Muscle layer of duodenum (tissue), 2 donors: ENCODE data around the gene RNF25.
"Not testable (repeated sequence)": the region's sequence is repeated elsewhere in the genome, so short reads cannot be mapped to it uniquely, and the experiment has no call there.

Source experiments
- H3K27ac ChIP-seq: one replicate; pipeline ENCODE4 v1.7.0; 2013; ENCODE audit warnings: mild to moderate bottlenecking, low read length
- H3K27me3 ChIP-seq: one replicate; pipeline ENCODE4 v1.7.0; 2013; ENCODE audit warnings: low read depth, mild to moderate bottlenecking, control low read depth, low read length
- H3K36me3 ChIP-seq, 2 donors: one replicate each; pipeline ENCODE4 v1.7.0; 2013; ENCODE audit warnings: low read length in 2 of 2, control low read depth in 1 of 2, mild to moderate bottlenecking in 1 of 2; ENCODE audit not compliant: insufficient read depth in 2 of 2, control insufficient read depth in 1 of 2
- H3K4me1 ChIP-seq, 2 donors: one replicate each; pipeline ENCODE4 v1.7.0; 2013; ENCODE audit warnings: low read length in 2 of 2, mild to moderate bottlenecking in 2 of 2, control low read depth in 1 of 2, moderate library complexity in 1 of 2; ENCODE audit not compliant: insufficient read depth in 2 of 2, control insufficient read depth in 1 of 2
- H3K4me3 ChIP-seq, 2 donors: one replicate each; pipeline ENCODE4 v1.7.0; 2013; ENCODE audit warnings: low read length in 2 of 2, low read depth in 1 of 2, mild to moderate bottlenecking in 1 of 2
- H3K9me3 ChIP-seq, 2 donors: one replicate each; pipeline ENCODE4 v1.7.0; 2013; ENCODE audit warnings: low read length in 2 of 2, control low read depth in 1 of 2, mild to moderate bottlenecking in 1 of 2; ENCODE audit not compliant: control insufficient read depth in 1 of 2
- donor health status: healthy.

Gene RNF25

GRCh38 chr2:218710687-218711549 is 39.1 kb upstream of the RNF25 start, which contains the start of gene TTLL4:
Gene TTLL4, plus strand, starts transcription at chr2:218710835. Its CDS starts 26,842 bp downstream, at chr2:218737677.
- H3K36me3 ChIP-seq: peaks cover 0 to 6% of the 10 kb centered on the region in 2 donors
- H3K27me3 ChIP-seq: no peaks in the 10 kb centered on the region
- H3K9me3 ChIP-seq: no peaks in the 10 kb centered on the region
- peak within 1 kb of the TSS; percentile 83 to 84 for H3K4me3 ChIP-seq
- H3K27ac ChIP-seq: peak within 1 kb of the TSS; percentile 85
- peaks cover 0 to 8% of the 10 kb centered on the region in 2 donors for H3K4me1 ChIP-seq

- Histone ChIP-seq H3K4me1 (peaks cover 0 to 8% of the 10 kb centered on the region in 2 donors), H3K9me3 (no peaks in the 10 kb centered on the region), H3K27me3 (no peaks in the 10 kb centered on the region), H3K27ac (no peak overlapping the region), H3K36me3 (peaks cover 0 to 6% of the 10 kb centered on the region in 2 donors), H3K4me3 (peak overlapping the region; percentile 83 to 84)
Observed at GRCh38 chr2:218710334-218710686, 38.5 kb upstream of the RNF25 start.

DNA sequence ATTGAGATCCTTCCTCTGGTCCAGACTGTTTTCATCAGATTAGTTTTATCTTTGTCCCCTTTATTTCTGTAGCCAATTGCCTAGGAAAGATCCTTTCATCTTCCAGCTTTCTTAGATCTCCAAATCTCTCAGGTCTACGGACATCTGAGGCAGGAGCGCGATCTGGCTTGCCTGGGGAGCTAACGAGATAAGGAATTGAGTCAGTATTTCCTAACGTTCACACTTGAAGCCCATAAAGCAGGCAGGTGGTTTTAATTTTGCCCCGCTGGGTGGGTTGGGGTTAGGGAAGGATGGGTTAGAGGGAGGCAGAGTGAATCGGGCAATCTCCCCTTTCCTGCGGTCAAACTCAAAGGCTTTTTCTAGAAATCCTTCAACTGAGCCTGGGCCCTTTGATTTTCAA is 38.1 kb upstream of the RNF25 start:
- Histone ChIP-seq H3K36me3 (peaks cover 0 to 6% of the 10 kb centered on the region in 2 donors), H3K4me3 (peak overlapping the region in 1 of 2 donors; percentile 83)

DNA sequence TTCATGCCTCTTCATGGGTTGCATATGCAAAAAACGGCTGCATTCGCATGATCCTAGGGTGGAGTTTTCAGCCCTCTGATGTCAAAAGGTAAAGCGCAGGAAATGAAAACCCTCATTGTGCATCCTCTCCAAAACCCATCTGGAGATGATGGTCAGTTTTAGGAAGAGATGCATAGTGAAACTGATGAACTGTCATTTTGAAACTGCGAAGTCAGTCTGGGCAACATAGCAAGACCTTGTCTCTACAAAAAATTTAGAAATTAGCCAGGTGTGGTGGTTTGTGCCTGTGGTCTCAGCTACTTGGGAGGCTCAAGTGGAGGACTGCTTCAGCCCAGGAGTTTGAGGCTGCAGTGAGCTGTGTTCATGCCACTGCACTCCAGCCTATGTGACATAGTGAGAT is 36.3 kb upstream of the RNF25 start:
- Histone ChIP-seq H3K4me1 (peaks cover 0 to 8% of the 10 kb centered on the region in 2 donors), H3K4me3 (no peak overlapping the region), H3K27me3 (no peaks in the 10 kb centered on the region), H3K36me3 (peaks cover 0 to 6% of the 10 kb centered on the region in 2 donors), H3K9me3 (no peaks in the 10 kb centered on the region), H3K27ac (no peak overlapping the region)

More for the DNA sequence above, 38.1 kb upstream of the RNF25 start:
- no peak overlapping the region for H3K27ac ChIP-seq
- H3K27me3 ChIP-seq: no peaks in the 10 kb centered on the region
- peaks cover 0 to 8% of the 10 kb centered on the region in 2 donors for H3K4me1 ChIP-seq
- no peaks in the 10 kb centered on the region for H3K9me3 ChIP-seq

DNA sequence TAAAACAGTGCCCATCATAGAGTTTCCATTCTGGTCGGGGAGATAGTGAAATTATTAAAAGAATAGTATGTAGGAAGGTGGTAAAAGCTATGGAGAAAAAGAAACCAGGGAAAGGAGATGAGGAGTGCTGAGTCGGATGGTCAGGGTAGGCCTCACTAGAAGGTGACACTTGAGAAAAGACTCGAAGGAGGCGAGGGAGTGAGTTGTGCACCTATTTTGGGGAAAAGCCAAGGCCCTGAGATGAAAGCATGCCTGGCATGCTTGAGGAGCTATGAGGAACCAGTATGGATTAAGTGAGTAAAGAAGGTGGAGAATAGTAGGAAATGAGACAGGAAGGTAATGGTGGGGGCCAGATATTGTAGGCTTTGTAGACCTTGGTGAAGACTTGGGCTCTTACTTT is 31.5 kb upstream of the RNF25 start:
- H3K4me1 ChIP-seq: no peaks in the 10 kb centered on the region
- H3K27ac ChIP-seq: no peak overlapping the region
- peaks cover 0 to 20% of the 10 kb centered on the region in 2 donors for H3K36me3 ChIP-seq
- no peaks in the 10 kb centered on the region for H3K9me3 ChIP-seq
- H3K27me3 ChIP-seq: no peaks in the 10 kb centered on the region
- no peak overlapping the region for H3K4me3 ChIP-seq

DNA sequence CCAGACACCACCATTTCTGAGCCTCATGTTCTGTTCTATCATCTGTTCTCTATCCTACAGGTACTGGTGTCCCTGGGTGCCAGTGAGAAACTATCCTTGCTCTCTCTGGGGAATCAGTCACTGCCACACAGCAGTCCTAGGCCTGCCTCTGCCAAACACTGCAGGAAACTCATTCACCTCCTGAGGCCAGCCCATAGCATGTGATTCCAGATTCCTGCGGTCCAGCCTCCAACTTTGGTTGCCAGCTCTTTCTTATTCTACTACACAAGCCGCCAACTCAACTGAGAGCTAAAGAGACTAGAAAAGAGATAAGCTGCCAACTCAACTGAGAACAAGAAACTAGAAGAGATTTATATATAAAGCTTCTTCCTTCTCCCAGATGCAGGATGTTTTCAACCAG is 30.0 kb upstream of the RNF25 start:
- Histone ChIP-seq H3K4me3 (no peak overlapping the region), H3K27ac (no peak overlapping the region), H3K9me3 (no peaks in the 10 kb centered on the region), H3K4me1 (no peaks in the 10 kb centered on the region), H3K27me3 (no peaks in the 10 kb centered on the region), H3K36me3 (peaks cover 0 to 35% of the 10 kb centered on the region in 2 donors)

GRCh38 chr2:218698885-218699284 is 27.1 kb upstream of the RNF25 start:
- H3K36me3 ChIP-seq: peaks cover 7 to 46% of the 10 kb centered on the region in 2 donors
- H3K9me3 ChIP-seq: no peaks in the 10 kb centered on the region
- H3K27ac ChIP-seq: no peak overlapping the region
- H3K4me3 ChIP-seq: no peak overlapping the region
- H3K27me3 ChIP-seq: no peaks in the 10 kb centered on the region
- no peaks in the 10 kb centered on the region for H3K4me1 ChIP-seq

- Histone ChIP-seq H3K27me3 (no peaks in the 10 kb centered on the region), H3K27ac (no peak overlapping the region), H3K4me1 (no peaks in the 10 kb centered on the region), H3K4me3 (no peak overlapping the region), H3K9me3 (no peaks in the 10 kb centered on the region), H3K36me3 (peaks cover 27 to 67% of the 10 kb centered on the region in 2 donors)
Observed at GRCh38 chr2:218694405-218695145, 22.8 kb upstream of the RNF25 start.

- no peaks in the 10 kb centered on the region for H3K9me3 ChIP-seq
- H3K27ac ChIP-seq: no peak overlapping the region
- peaks cover 27 to 42% of the 10 kb centered on the region in 2 donors for H3K36me3 ChIP-seq
- no peaks in the 10 kb centered on the region for H3K4me1 ChIP-seq
- H3K27me3 ChIP-seq: no peaks in the 10 kb centered on the region
- H3K4me3 ChIP-seq: no peak overlapping the region
Observed at GRCh38 chr2:218691234-218691633, 19.4 kb upstream of the RNF25 start.

DNA sequence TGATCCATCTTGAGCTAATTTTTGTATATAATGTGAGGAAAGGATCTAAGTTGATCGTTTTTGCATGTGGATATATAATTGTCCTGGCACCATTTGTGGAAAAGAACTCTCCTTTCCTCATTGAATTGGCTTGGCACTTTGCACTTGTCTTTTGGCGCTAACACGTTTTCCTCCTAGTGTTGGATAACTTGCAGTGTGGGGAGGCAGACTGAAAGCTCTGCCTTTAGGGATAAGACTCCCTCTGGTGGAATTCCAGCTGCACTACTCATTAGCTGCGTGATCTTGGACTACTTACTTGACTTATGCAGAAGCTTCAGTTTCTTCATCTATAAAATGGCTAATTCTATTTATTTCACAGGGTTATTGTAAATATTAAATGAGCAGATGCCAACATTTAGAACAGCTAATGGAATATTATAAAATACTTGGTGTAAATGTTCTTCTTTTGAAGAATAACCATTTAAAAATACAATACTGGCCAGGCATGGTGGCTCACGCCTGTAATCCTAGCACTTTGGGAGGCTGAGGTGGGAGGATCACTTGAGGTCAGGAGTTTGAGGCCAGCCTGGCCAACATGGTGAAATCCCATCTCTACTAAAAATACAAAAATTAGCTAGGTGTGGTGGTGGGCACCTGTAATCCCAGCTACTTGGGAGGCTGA is 15.7 kb upstream of the RNF25 start:
- peaks cover 20% of the 10 kb centered on the region in 2 donors for H3K36me3 ChIP-seq
- H3K27ac ChIP-seq, H3K27me3 ChIP-seq, H3K9me3 ChIP-seq, H3K4me1 ChIP-seq, H3K4me3 ChIP-seq: not testable (repeated sequence)

- H3K27me3 ChIP-seq: no peaks in the 10 kb centered on the region
- no peak overlapping the region for H3K27ac ChIP-seq
- no peaks in the 10 kb centered on the region for H3K9me3 ChIP-seq
- H3K36me3 ChIP-seq: peaks cover 10 to 32% of the 10 kb centered on the region in 2 donors
- H3K4me3 ChIP-seq: no peak overlapping the region
- no peaks in the 10 kb centered on the region for H3K4me1 ChIP-seq
Observed at GRCh38 chr2:218680061-218680460, 8.3 kb upstream of the RNF25 start.
